Measurements from ENCODE around the gene PCCA.

The PCCA gene

GRCh38 chr13:100526318-100527000, 437.6 kb downstream of the PCCA start:
- no peak for DNase-seq (ENCODE audit: low read depth)

GRCh38 chr13:100527644-100528043, 438.8 kb downstream of the PCCA start:
- DNase-seq (ENCODE audit: low read depth), result no peak

- no peak for DNase-seq (ENCODE audit: low read depth)
Observed at GRCh38 chr13:100528353-100528752, 439.5 kb downstream of the PCCA start.

GRCh38 chr13:100528820-100529219, 439.9 kb downstream of the PCCA start:
- no peak for DNase-seq (ENCODE audit: low read depth)

- DNase-seq (ENCODE audit: low read depth), result no peak
Observed at GRCh38 chr13:100529666-100530377, 440.9 kb downstream of the PCCA start.

- no peak for DNase-seq (ENCODE audit: low read depth)
Observed at GRCh38 chr13:100530671-100531213, 441.8 kb downstream of the PCCA start.

GRCh38 chr13:100532090-100532766, 443.3 kb downstream of the PCCA start:
- no peak for DNase-seq (ENCODE audit: low read depth)

- DNase-seq (ENCODE audit: low read depth), result no peak
Observed at GRCh38 chr13:100532836-100533435, 444.0 kb downstream of the PCCA start.

- no peak for DNase-seq (ENCODE audit: low read depth)
Observed at GRCh38 chr13:100533588-100534041, 444.7 kb downstream of the PCCA start.

GRCh38 chr13:100534147-100534843, 445.4 kb downstream of the PCCA start:
- DNase-seq (ENCODE audit: low read depth), result no peak

GRCh38 chr13:100534911-100535310, 446.0 kb downstream of the PCCA start:
- DNase-seq (ENCODE audit: low read depth), result no peak

- no peak for DNase-seq (ENCODE audit: low read depth)
Observed at GRCh38 chr13:100535426-100536135, 446.7 kb downstream of the PCCA start.

- no peak for DNase-seq (ENCODE audit: low read depth)
Observed at GRCh38 chr13:100536643-100537180, 447.8 kb downstream of the PCCA start.

- DNase-seq (ENCODE audit: low read depth), result no peak
Observed at GRCh38 chr13:100537486-100537885, 448.6 kb downstream of the PCCA start.

GRCh38 chr13:100537951-100538462, 449.1 kb downstream of the PCCA start:
- DNase-seq (ENCODE audit: low read depth), result no peak

- no peak for DNase-seq (ENCODE audit: low read depth)
Observed at GRCh38 chr13:100540621-100541020, 451.7 kb downstream of the PCCA start.

- DNase-seq (ENCODE audit: low read depth), result no peak
Observed at GRCh38 chr13:100541897-100542825, 453.3 kb downstream of the PCCA start.

GRCh38 chr13:100542826-100543156, 453.9 kb downstream of the PCCA start:
- DNase-seq (ENCODE audit: low read depth), result no peak

GRCh38 chr13:100543872-100544602, 455.1 kb downstream of the PCCA start:
- DNase-seq (ENCODE audit: low read depth), result no peak
